GM18517 (cell line): ENCODE measurements around the gene ACCS.
A peak's percentile ranks its signal among the peaks of the same experiment; 100 is the strongest.

Experiments used
- ATAC-seq: cut with Tn5 transposase; IDR thresholded peaks from one replicate; pipeline ENCODE4 v1.9.1; 2021; ENCODE audit warnings: mild to moderate bottlenecking, moderate library complexity; ENCODE audit not compliant: unreplicated experiment

Gene ACCS

GRCh38 chr11:44065841-44066731, at the start of gene ACCS:
ACCS (plus strand) TSS chr11:44066270; CDS start chr11:44067628, 1,358 bp downstream.
- ATAC-seq, result peak; percentile 96

GRCh38 chr11:44016546-44017442, 49.3 kb upstream of the ACCS start:
- no peak for ATAC-seq

GRCh38 chr11:44017443-44018126, 48.5 kb upstream of the ACCS start:
- no peak for ATAC-seq

GRCh38 chr11:44018127-44018521, 47.9 kb upstream of the ACCS start:
- no peak for ATAC-seq

GRCh38 chr11:44018829-44019228, 47.2 kb upstream of the ACCS start:
- no peak for ATAC-seq

GRCh38 chr11:44024977-44025376, 41.1 kb upstream of the ACCS start:
- no peak for ATAC-seq

- no peak for ATAC-seq
These were observed 40.3 kb upstream of the ACCS start for GRCh38 chr11:44025727-44026126.

- ATAC-seq, result no peak
These were observed 37.7 kb upstream of the ACCS start for GRCh38 chr11:44028401-44028800.

GRCh38 chr11:44028816-44029506, 37.1 kb upstream of the ACCS start:
- no peak for ATAC-seq

GRCh38 chr11:44029507-44029845, 36.6 kb upstream of the ACCS start:
- ATAC-seq, result no peak

- no peak for ATAC-seq
These were observed 35.8 kb upstream of the ACCS start for GRCh38 chr11:44029977-44030911.

GRCh38 chr11:44030996-44031395, 35.1 kb upstream of the ACCS start:
- no peak for ATAC-seq

GRCh38 chr11:44031549-44031948, 34.5 kb upstream of the ACCS start:
- ATAC-seq, result no peak

GRCh38 chr11:44032299-44033085, 33.6 kb upstream of the ACCS start:
- no peak for ATAC-seq

GRCh38 chr11:44033411-44033850, 32.6 kb upstream of the ACCS start:
- ATAC-seq, result no peak

GRCh38 chr11:44033856-44034255, 32.2 kb upstream of the ACCS start:
- ATAC-seq, result no peak

- ATAC-seq, result no peak
These were observed 31.4 kb upstream of the ACCS start for GRCh38 chr11:44034639-44035038.

GRCh38 chr11:44036811-44037657, 29.0 kb upstream of the ACCS start:
- ATAC-seq, result no peak
